ENCODE results near the gene PNKD.

DNA sequence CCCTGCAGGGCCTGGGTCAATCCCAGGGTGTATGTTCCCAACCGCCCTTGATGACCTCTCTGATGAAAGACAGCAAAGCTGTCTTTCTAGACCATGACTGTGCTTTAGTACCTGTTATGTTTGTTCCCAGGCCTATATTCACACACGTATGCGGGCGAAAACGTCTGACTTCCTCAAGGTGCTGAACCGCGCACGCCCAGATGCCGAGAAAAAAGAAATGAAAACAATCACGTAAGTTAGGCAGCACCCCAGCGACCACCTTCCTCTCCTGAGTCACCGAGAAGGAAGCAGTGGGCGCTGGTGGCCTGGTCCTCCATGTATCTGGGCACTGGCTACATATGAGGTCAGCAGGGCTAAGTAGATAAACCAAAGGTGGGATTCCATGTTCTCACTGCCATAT lies 20.6 kb upstream of the PNKD start:
- TF ChIP-seq, protein P1, sequence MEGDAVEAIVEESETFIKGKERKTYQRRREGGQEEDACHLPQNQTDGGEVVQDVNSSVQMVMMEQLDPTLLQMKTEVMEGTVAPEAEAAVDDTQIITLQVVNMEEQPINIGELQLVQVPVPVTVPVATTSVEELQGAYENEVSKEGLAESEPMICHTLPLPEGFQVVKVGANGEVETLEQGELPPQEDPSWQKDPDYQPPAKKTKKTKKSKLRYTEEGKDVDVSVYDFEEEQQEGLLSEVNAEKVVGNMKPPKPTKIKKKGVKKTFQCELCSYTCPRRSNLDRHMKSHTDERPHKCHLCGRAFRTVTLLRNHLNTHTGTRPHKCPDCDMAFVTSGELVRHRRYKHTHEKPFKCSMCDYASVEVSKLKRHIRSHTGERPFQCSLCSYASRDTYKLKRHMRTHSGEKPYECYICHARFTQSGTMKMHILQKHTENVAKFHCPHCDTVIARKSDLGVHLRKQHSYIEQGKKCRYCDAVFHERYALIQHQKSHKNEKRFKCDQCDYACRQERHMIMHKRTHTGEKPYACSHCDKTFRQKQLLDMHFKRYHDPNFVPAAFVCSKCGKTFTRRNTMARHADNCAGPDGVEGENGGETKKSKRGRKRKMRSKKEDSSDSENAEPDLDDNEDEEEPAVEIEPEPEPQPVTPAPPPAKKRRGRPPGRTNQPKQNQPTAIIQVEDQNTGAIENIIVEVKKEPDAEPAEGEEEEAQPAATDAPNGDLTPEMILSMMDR (IDR thresholded peaks at IDR 0.05; ENCODE audit: low read depth, low read length), result no peak
- TF ChIP-seq, protein P2, sequence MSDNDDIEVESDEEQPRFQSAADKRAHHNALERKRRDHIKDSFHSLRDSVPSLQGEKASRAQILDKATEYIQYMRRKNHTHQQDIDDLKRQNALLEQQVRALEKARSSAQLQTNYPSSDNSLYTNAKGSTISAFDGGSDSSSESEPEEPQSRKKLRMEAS (IDR thresholded peaks at IDR 0.05; ENCODE audit: low read depth, low read length), result no peak
- no peak for TF ChIP-seq POLR2A (IDR thresholded peaks at IDR 0.05; ENCODE audit: extremely low read depth, insufficient read length)

Measured in NB4 (cell line).